Retinal pigment epithelial cell (primary cell): ENCODE measurements around the gene IFITM5.

ENCODE experiments used
- DNase-seq: peaks from one replicate; pipeline ENCODE4 v3.0.0-alpha.2; 2010; ENCODE audit warnings: low read depth
- H3K4me3 ChIP-seq: 2 replicates; pipeline ENCODE4 v1.5.1; 2011; ENCODE audit warnings: mild to moderate bottlenecking, low read length, control low read depth, moderate library complexity
- CTCF ChIP-seq: conservative IDR thresholded peaks from 2 replicates; pipeline ENCODE4 v1.5.1; 2011; ENCODE audit warnings: low read depth, low read length, control low read depth, inconsistent platforms

IFITM5 gene

DNA sequence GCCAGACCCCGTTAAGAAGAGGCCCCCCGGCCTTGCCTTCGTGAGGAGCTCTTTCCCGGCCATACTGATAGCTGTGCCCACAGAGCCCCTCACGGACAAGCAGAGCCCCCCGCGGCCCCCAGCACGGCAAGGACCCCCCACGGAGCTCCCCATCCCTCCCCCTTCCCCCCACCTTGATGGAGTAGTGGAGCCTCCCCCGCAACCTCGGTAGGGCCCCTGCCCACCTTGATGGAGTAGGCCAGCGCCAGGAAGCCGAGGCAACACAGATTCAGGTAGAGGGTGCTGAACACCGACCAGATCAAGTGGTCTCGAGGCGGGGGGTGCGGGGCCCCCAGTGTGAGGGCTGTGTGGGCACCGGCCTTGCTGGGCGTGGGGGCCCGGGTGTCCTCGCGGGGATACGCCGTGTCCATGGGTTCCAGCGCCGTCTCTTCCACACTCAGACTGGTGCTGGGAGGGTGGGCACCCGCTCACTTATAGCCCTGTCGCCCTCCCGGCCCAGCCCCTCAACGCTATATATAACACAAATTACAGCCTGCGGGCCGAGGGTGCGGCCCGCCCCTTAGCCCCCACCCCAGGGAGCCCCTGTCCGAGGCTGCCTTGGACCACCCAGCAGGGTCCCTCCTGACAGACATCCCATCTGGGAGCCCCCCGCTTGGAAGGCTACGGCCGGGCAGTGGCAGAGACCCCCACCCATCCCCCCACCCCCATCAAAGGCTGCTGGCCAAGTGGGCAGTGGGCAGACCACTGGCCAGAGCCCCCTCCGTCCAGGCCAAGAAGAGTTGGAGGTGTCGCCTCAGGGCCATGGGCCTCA, at the start of gene IFITM5:
Gene IFITM5, minus strand, starts transcription at position 446 of the 811 bp plus-strand sequence. Its CDS starts 36 bp downstream, at position 410.
- no peak within 1 kb of the TSS for H3K4me3 ChIP-seq
- no peak for DNase-seq
- TF ChIP-seq CTCF: no peak

DNA sequence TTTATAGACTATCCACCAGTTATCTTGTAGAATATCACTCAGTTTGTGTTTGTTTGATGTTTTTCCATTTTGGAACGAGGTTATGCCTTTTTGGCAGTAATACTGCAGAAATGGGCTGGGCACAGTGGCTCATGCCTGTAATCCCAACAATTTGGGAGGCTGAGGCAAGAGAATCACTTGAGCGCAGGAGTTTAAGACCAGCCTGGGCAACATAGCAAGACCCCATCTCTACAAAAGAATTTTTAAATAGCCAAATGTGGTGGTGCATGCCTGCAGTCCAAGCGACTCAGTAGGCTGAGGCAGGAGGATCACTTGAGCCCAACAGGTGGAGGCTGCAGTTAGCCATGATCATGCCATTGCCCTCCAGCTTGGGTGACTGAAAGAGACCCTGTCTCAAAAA, 47.2 kb upstream of the IFITM5 start:
- DNase-seq: no peak
- no peak for TF ChIP-seq CTCF

GRCh38 chr11:344836-345578, 45.7 kb upstream of the IFITM5 start:
- H3K4me3 ChIP-seq: no peak overlapping the region
- TF ChIP-seq CTCF: no peak

More for the DNA sequence above, 47.2 kb upstream of the IFITM5 start:
- no peak overlapping the region for H3K4me3 ChIP-seq

DNA sequence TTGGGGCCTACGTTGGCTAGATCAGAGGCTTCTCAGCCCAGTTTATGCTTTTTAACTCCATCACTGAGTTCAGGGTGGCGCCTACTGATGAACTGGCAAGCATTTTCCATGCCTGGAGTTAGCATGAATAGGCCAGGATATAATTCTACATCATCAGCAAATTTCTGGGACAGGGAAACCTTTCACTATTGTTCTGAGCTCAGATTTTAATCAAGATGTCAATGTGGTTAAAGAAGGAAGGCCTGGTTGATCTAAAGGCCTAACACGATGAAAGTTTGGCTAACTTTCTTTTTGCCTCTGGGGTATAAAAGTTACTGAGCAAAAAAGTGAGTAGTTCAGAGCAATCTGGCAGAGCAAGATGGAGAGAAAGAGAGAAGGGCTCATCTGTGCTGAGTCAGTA, 43.0 kb upstream of the IFITM5 start:
- DNase-seq: no peak
- H3K4me3 ChIP-seq: no peak overlapping the region
- TF ChIP-seq CTCF: no peak

More at GRCh38 chr11:344836-345578, 45.7 kb upstream of the IFITM5 start:
- no peak for DNase-seq

- H3K4me3 ChIP-seq: no peak overlapping the region
- no peak for TF ChIP-seq CTCF
Measured at GRCh38 chr11:340539-341512, 41.5 kb upstream of the IFITM5 start.

GRCh38 chr11:339963-340362, 40.6 kb upstream of the IFITM5 start:
- H3K4me3 ChIP-seq: no peak overlapping the region
- no peak for DNase-seq
- no peak for TF ChIP-seq CTCF

More at GRCh38 chr11:340539-341512, 41.5 kb upstream of the IFITM5 start:
- no peak for DNase-seq
